Transverse colon (tissue), 3 donors: ENCODE measurements around the gene SCGB3A2.

Source experiments
- POLR2A ChIP-seq: fragments of 450-650 bp; IDR thresholded peaks from one replicate; pipeline ENCODE4 v1.6.1; 2016; ENCODE audit warnings: antibody characterized with exemption, mild to moderate bottlenecking, moderate library complexity
- TF ChIP-seq, protein P1 (sequence below), 5 experiments: fragments of 200-600 bp in 3 of 5; fragments of 450-650 bp in 2 of 5; sonication (generic) in 3 of 5; IDR thresholded peaks; 1 replicate in 2 of 5; 2 replicates in 3 of 5; pipeline ENCODE4 v1.5.1; 2016 to 2017; ENCODE audit warnings: antibody characterized with exemption in 5 of 5, inconsistent platforms in 3 of 5, mild to moderate bottlenecking in 2 of 5, moderate library complexity in 1 of 5

DNA sequence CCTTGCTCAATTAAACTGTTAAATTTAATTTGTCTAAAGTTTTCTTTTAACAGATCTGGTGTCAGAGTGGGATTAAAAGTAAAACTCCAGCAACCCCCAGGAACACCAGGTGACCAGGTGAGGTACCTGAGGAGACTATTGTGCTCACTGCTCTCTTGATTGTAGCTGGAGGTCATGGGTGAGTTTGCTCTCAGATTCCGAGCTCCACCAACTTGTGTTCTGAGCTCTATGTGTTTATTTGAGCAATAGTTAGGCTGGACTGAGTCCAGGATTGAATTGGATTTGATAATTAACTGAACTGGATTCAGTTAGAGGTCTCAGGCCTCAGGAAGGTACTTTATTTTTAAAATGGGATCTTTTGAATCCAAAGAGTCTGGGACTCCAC is 17.9 kb upstream of the SCGB3A2 start:
- TF ChIP-seq, protein P1, sequence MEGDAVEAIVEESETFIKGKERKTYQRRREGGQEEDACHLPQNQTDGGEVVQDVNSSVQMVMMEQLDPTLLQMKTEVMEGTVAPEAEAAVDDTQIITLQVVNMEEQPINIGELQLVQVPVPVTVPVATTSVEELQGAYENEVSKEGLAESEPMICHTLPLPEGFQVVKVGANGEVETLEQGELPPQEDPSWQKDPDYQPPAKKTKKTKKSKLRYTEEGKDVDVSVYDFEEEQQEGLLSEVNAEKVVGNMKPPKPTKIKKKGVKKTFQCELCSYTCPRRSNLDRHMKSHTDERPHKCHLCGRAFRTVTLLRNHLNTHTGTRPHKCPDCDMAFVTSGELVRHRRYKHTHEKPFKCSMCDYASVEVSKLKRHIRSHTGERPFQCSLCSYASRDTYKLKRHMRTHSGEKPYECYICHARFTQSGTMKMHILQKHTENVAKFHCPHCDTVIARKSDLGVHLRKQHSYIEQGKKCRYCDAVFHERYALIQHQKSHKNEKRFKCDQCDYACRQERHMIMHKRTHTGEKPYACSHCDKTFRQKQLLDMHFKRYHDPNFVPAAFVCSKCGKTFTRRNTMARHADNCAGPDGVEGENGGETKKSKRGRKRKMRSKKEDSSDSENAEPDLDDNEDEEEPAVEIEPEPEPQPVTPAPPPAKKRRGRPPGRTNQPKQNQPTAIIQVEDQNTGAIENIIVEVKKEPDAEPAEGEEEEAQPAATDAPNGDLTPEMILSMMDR (IDR thresholded peaks at IDR 0.05), result no peak
- no peak for TF ChIP-seq POLR2A
